PC-3 (cell line): ENCODE data around the gene PRKCD. TPM values are rescaled to one million over a fixed set of nuclear protein-coding genes. Genes with fewer than 3 reads are reported as not detected.

Experiments used
- ATAC-seq: fragments of 200-7000 bp; cut with Tn5 transposase; 2 replicates; pipeline ENCODE4 v1.9.1; 2020; ENCODE audit warnings: mild to moderate bottlenecking, moderate library complexity
- BruUV-seq: library from RNA; stranded (reverse); fragments of 400-500 nt; replicated peaks from 2 replicates; lab custom pipeline; 2021; lab: Mats Ljungman, UMichigan
- CTCF ChIA-PET: fragments of 300-600 bp; sonication (Branson Sonifier 250); formaldehyde crosslinking; loops from one replicate; lab custom pipeline; 2022; ENCODE audit warnings: antibody characterized with exemption; lab: Charles Lee
- POLR2A ChIA-PET: fragments of 300-600 bp; sonication (Branson Sonifier 250); formaldehyde crosslinking; loops from one replicate; lab custom pipeline; 2022; ENCODE audit warnings: antibody characterized with exemption; ENCODE audit not compliant: unreplicated experiment; lab: Charles Lee
- DNase-seq: peaks from one replicate; pipeline ENCODE4 v3.0.0-alpha.2; 2015
- H2AFZ ChIP-seq: fragments of 300-600 bp; sonication (generic); 2 replicates; pipeline ENCODE4 v1.6.0; 2016; ENCODE audit warnings: antibody characterized with exemption, low read length
- H3F3A ChIP-seq: fragments of 300-600 bp; sonication (generic); one replicate; pipeline ENCODE4 v1.6.0; 2017; ENCODE audit warnings: antibody characterized with exemption, low read length, control low read depth, mild to moderate bottlenecking; ENCODE audit not compliant: unreplicated experiment
- H3K27ac ChIP-seq: fragments of 300-600 bp; sonication (generic); 2 replicates; pipeline ENCODE4 v1.5.1; 2016; ENCODE audit warnings: mild to moderate bottlenecking, low read length
- H3K27me3 ChIP-seq: fragments of 300-600 bp; sonication (generic); 2 replicates; pipeline ENCODE4 v1.6.1; 2016; ENCODE audit warnings: low read length, mixed read lengths
- H3K36me3 ChIP-seq: fragments of 300-600 bp; sonication (generic); 2 replicates; pipeline ENCODE4 v1.6.1; 2016; ENCODE audit warnings: low read depth, mixed run types, low read length, mixed read lengths
- H3K4me1 ChIP-seq: fragments of 300-600 bp; sonication (generic); 2 replicates; pipeline ENCODE4 v1.5.1; 2016; ENCODE audit warnings: low read length; ENCODE audit not compliant: insufficient read depth
- H3K4me2 ChIP-seq: fragments of 300-600 bp; sonication (generic); 2 replicates; pipeline ENCODE4 v1.6.0; 2016; ENCODE audit warnings: low read length
- H3K4me3 ChIP-seq: fragments of 300-600 bp; sonication (generic); 2 replicates; pipeline ENCODE4 v1.5.1; 2016; ENCODE audit warnings: mild to moderate bottlenecking, low read length, mixed read lengths
- H3K79me2 ChIP-seq: fragments of 300-600 bp; sonication (generic); 2 replicates; pipeline ENCODE4 v1.6.1; 2017; ENCODE audit warnings: low read length, mixed read lengths
- H3K9ac ChIP-seq: fragments of 300-600 bp; sonication (generic); 2 replicates; pipeline ENCODE4 v1.6.0; 2016; ENCODE audit warnings: mild to moderate bottlenecking, low read length
- H3K9me2 ChIP-seq: fragments of 300-600 bp; sonication (generic); replicated peaks from 2 replicates; pipeline ENCODE4 v1.6.1; 2016; ENCODE audit warnings: mixed run types, low read length, mixed read lengths
- H3K9me3 ChIP-seq: fragments of 300-600 bp; sonication (generic); 2 replicates; pipeline ENCODE4 v1.6.1; 2016; ENCODE audit warnings: low read length, mixed read lengths
- H4K20me1 ChIP-seq: fragments of 300-600 bp; sonication (generic); 2 replicates; pipeline ENCODE4 v1.6.1; 2016; ENCODE audit warnings: low read length, mixed read lengths
- EZH2 ChIP-seq: fragments of 300-600 bp; sonication (generic); IDR thresholded peaks from one replicate; pipeline ENCODE4 v1.6.1; 2017; ENCODE audit warnings: antibody characterized with exemption, mild to moderate bottlenecking, low read length; ENCODE audit not compliant: unreplicated experiment
- EZH2phosphoT487 ChIP-seq: fragments of 300-600 bp; sonication (generic); IDR thresholded peaks from 2 replicates; pipeline ENCODE4 v1.6.1; 2018; ENCODE audit warnings: mild to moderate bottlenecking, antibody characterized with exemption, low read length, borderline replicate concordance
- intact Hi-C: fragments of 100-400 bp; cut with micrococcal nuclease; formaldehyde crosslinking; loops from 2 replicates; pipeline ENCODE4 v1.9.0; 2023
- total RNA-seq: library from RNA; depleted of rRNA; stranded (reverse); fragments of >200 nt; gene quantifications from 2 replicates; pipeline ENCODE4 v1.2.3, GENCODE V29; 2014
- TF ChIP-seq, protein P1 (sequence below): fragments of 300-600 bp; sonication (generic); conservative IDR thresholded peaks from 2 replicates; pipeline ENCODE4 v1.5.1; 2017; ENCODE audit warnings: antibody characterized with exemption, low read depth, mild to moderate bottlenecking, low read length

The PRKCD gene
- total RNA-seq, 1 experiment from 2014 or later = 7.8 TPM

DNA sequence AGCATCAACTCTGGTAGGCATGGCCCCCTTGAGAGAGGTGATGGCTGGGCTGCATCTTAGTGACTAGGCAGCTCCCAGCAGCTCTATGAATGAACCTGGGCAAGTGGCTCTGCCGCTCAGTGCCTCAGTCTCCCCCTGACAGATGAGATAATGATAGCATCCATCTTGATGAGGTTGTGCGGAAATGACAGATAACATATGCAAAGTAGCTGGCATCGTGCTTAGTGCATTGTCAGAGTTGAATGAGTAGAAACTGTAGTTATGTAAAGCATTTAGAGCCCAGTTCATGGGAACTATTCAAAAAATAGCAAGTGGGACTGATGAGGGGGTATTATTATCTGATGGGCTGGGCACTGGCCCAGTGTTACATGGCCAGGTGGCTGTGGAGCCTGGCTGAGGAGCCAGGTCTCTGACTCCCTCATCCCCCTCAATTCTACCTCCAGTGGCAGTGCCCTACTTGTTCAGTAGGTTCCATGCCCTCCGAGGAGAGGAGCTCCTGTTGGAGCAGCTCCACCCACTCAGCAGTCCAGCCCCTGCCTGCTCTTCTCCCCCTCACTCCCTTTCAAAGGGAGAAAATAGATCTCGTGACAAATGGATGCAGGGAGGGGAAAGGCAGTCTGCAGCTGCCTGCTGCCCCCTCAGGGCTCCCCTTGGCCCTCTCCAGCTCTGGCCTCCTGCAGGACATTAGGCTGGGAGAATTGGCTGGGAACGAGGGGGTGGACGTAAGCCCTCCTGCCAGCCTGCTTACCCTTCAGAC, 6.6 kb downstream of the PRKCD start:
- no peak overlapping the region for H3K4me2 ChIP-seq
- no peaks in the 10 kb centered on the region; the same call in 1 of the 2 replicates for H3K36me3 ChIP-seq
- ChIA-PET CTCF (interaction anchor here (0.6 kb wide), 1 partner anchor 153 kb away, joined by 3 read pairs; no protein-coding TSS in a partner anchor), POLR2A (no interaction called here)
- no peak overlapping the region for H2AFZ ChIP-seq
- ATAC-seq = no peak
- no peaks in the 10 kb centered on the region for H3K27me3 ChIP-seq
- H3K27ac ChIP-seq = no peak overlapping the region
- no peak for DNase-seq
- H3K9me3 ChIP-seq = no peaks in the 10 kb centered on the region
- no peak overlapping the region for H3K4me3 ChIP-seq
- H3K79me2 ChIP-seq = peaks cover 81% of the 10 kb centered on the region
- TF ChIP-seq, protein P1, sequence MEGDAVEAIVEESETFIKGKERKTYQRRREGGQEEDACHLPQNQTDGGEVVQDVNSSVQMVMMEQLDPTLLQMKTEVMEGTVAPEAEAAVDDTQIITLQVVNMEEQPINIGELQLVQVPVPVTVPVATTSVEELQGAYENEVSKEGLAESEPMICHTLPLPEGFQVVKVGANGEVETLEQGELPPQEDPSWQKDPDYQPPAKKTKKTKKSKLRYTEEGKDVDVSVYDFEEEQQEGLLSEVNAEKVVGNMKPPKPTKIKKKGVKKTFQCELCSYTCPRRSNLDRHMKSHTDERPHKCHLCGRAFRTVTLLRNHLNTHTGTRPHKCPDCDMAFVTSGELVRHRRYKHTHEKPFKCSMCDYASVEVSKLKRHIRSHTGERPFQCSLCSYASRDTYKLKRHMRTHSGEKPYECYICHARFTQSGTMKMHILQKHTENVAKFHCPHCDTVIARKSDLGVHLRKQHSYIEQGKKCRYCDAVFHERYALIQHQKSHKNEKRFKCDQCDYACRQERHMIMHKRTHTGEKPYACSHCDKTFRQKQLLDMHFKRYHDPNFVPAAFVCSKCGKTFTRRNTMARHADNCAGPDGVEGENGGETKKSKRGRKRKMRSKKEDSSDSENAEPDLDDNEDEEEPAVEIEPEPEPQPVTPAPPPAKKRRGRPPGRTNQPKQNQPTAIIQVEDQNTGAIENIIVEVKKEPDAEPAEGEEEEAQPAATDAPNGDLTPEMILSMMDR = no peak
- TF ChIP-seq EZH2phosphoT487 (no peak), EZH2 (no peak)
- H3K9ac ChIP-seq = no peak overlapping the region
- H3F3A ChIP-seq = no peaks in the 10 kb centered on the region
- peaks cover 22% of the 10 kb centered on the region for H3K4me1 ChIP-seq
- H4K20me1 ChIP-seq = peaks cover 12% of the 10 kb centered on the region; the same call in 1 of the 2 replicates
- no TSS peak for BruUV-seq
- intact Hi-C loops = no loop called here
- H3K9me2 ChIP-seq = no peaks in the 10 kb centered on the region

DNA sequence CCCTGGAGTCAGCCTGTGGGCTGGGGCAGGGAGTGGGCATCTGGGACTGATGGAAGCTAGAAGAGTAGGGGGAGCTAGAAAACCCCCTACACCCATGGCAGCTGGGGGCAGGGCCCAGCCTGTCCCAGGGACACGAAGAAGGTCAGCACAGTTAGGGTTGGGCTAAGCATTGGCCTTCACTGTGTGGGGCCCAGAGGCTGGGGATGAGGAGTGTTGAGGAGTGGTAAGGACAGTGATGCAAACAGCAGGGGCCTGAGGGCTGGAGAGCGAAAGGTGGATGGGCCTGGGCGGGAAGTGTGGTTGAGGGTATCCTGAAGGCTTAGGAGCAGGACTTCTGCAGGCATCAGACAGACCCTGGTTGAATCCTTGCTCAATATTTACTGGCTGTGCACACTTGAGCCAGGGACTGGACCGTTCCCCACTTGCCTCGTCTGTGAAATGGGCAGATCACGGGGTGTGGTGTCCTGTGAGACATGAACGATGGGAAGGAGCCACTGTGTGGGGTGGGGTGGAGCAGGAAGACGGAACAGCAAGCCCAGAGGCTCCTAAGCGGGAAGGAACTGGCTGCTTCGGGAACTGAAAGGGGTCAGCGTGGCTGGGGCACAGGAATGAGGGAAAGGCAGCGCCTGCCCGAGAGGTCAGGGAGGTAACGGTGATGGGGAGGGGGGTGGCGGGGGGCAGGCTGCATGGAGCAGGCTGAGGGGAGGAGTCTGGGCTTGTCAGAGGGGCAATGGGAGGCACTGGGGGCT, 7.3 kb downstream of the PRKCD start:
- Histone ChIP-seq H3K4me1 (peaks cover 14% of the 10 kb centered on the region), H3K9ac (no peak overlapping the region), H3F3A (no peaks in the 10 kb centered on the region), H4K20me1 (peaks cover 6% of the 10 kb centered on the region; the same call in 1 of the 2 replicates), H3K27ac (no peak overlapping the region), H3K27me3 (no peaks in the 10 kb centered on the region), H3K9me2 (no peaks in the 10 kb centered on the region), H3K79me2 (peaks cover 76% of the 10 kb centered on the region), H2AFZ (no peak overlapping the region), H3K36me3 (no peaks in the 10 kb centered on the region; the same call in 1 of the 2 replicates), H3K4me3 (no peak overlapping the region), H3K4me2 (no peak overlapping the region), H3K9me3 (no peaks in the 10 kb centered on the region)
- TF ChIP-seq, protein P1 = no peak
- no peak for TF ChIP-seq EZH2
- TF ChIP-seq EZH2phosphoT487 = no peak
- no TSS peak for BruUV-seq
- DNase-seq (no peak), ATAC-seq (no peak)
- intact Hi-C loops = no loop called here
- ChIA-PET CTCF (no interaction called here), POLR2A (no interaction called here)
